NB4 (cell line): ENCODE measurements around the gene NXPH1.

Source experiments
- CTCF ChIP-seq: IDR thresholded peaks from one replicate; pipeline ENCODE4 v1.5.1; 2012; ENCODE audit warnings: low read depth, low read length
- MAX ChIP-seq: IDR thresholded peaks from 2 replicates; pipeline ENCODE4 v1.6.1; 2011; ENCODE audit warnings: low read depth, low read length
- MYC ChIP-seq: IDR thresholded peaks from 2 replicates; pipeline ENCODE4 v1.6.1; 2011; ENCODE audit warnings: low read depth, low read length

GRCh38 chr7:8453535-8453934, 20.1 kb downstream of the NXPH1 start:
- TF ChIP-seq MAX: no peak
- no peak for TF ChIP-seq MYC
- TF ChIP-seq CTCF: no peak
